ENCODE data around the gene TMEM184C.

DNA sequence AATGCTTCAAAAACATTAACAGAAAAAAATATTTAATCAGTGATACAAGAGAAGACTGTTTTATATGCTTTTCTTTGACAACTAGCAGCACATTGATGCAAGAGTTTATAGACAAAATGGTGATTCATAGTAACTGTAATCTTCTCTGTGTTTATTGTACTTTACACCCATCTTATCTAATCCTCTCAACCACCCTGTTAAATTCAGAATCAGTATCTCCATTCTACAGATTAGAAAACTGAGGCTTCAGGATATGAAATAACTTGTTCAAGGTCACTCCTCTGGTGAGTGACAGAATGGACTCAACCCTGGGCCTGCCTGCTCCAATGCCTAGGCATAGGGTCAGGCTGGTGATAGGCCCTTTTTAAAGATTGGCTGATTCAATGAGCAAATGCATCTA, 26.1 kb upstream of the TMEM184C start:
- TF ChIP-seq, protein P1, sequence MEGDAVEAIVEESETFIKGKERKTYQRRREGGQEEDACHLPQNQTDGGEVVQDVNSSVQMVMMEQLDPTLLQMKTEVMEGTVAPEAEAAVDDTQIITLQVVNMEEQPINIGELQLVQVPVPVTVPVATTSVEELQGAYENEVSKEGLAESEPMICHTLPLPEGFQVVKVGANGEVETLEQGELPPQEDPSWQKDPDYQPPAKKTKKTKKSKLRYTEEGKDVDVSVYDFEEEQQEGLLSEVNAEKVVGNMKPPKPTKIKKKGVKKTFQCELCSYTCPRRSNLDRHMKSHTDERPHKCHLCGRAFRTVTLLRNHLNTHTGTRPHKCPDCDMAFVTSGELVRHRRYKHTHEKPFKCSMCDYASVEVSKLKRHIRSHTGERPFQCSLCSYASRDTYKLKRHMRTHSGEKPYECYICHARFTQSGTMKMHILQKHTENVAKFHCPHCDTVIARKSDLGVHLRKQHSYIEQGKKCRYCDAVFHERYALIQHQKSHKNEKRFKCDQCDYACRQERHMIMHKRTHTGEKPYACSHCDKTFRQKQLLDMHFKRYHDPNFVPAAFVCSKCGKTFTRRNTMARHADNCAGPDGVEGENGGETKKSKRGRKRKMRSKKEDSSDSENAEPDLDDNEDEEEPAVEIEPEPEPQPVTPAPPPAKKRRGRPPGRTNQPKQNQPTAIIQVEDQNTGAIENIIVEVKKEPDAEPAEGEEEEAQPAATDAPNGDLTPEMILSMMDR (IDR thresholded peaks at IDR 0.05; ENCODE audit: low read depth, low read length, poor library complexity, severe bottlenecking) = no peak
- no peak for TF ChIP-seq EZH2phosphoT487 (IDR thresholded peaks at IDR 0.05; ENCODE audit: borderline replicate concordance, low read length)

Data from DOHH2 (cell line).